ENCODE data around the gene AFF3. TPM values are rescaled to one million over a fixed set of nuclear protein-coding genes. Genes with fewer than 3 reads are reported as not detected.
A peak's percentile ranks its signal among the peaks of the same experiment; 100 is the strongest.

The AFF3 gene
- total and polyA plus RNA-seq, 4 donors, result 0.48 to 5.3 (median 2.3) TPM

DNA sequence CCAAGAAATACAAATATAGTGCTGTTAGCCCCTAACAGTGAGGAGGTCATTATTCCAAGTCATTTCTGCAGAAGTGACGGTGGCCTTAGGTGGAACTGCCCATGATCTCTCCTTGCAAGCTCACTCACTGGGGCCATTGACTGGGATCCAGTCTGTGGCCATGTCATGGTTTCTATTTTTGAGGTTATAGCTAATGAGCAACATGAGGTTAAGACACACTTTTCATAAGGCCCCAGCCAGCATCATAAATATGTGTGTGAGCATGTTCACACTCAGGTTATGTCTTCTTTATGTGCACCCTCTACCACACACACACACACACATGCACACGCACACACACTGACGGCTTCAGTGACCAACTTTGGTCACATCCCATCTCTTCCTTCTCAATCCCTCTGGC lies 484 bp downstream of the AFF3 start:
- peak overlapping the region in 1 of 2 donors; percentile 16 for H3K9ac ChIP-seq (ENCODE audit: low read depth in 1 of 2, low read length in 2 of 2)
- H3K9me3 ChIP-seq (ENCODE audit: control insufficient read depth in 4 of 4, low read length in 3 of 4), result no peaks in the 10 kb centered on the region
- 89% methylated on average over 3 of the region's 3 CpGs for WGBS
- DNase-seq (ENCODE audit: low spot score), result no peak
- no peaks in the 10 kb centered on the region for H3K36me3 ChIP-seq (ENCODE audit: control insufficient read depth in 4 of 4, insufficient read depth in 3 of 4, low read depth in 1 of 4, low read length in 3 of 4)
- no peak overlapping the region for H3K4me3 ChIP-seq (ENCODE audit: low read depth in 1 of 3, low read length in 3 of 3)
- no peaks in the 10 kb centered on the region for H3K4me1 ChIP-seq (ENCODE audit: control insufficient read depth in 4 of 4, insufficient read depth in 4 of 4, low read length in 3 of 4)
- no peak for TF ChIP-seq EGR1 (IDR thresholded peaks at IDR 0.05; ENCODE audit: low read depth in 2 of 2)
- TF ChIP-seq MAX (IDR thresholded peaks at IDR 0.05), result no peak
- no peak for TF ChIP-seq HNF4A (conservative IDR thresholded peaks at IDR 0.05)
- TF ChIP-seq, protein P1, sequence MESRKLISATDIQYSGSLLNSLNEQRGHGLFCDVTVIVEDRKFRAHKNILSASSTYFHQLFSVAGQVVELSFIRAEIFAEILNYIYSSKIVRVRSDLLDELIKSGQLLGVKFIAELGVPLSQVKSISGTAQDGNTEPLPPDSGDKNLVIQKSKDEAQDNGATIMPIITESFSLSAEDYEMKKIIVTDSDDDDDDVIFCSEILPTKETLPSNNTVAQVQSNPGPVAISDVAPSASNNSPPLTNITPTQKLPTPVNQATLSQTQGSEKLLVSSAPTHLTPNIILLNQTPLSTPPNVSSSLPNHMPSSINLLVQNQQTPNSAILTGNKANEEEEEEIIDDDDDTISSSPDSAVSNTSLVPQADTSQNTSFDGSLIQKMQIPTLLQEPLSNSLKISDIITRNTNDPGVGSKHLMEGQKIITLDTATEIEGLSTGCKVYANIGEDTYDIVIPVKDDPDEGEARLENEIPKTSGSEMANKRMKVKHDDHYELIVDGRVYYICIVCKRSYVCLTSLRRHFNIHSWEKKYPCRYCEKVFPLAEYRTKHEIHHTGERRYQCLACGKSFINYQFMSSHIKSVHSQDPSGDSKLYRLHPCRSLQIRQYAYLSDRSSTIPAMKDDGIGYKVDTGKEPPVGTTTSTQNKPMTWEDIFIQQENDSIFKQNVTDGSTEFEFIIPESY (IDR thresholded peaks at IDR 0.05), result no peak
- TF ChIP-seq JUND (IDR thresholded peaks at IDR 0.05), result no peak
- TF ChIP-seq, protein P2, sequence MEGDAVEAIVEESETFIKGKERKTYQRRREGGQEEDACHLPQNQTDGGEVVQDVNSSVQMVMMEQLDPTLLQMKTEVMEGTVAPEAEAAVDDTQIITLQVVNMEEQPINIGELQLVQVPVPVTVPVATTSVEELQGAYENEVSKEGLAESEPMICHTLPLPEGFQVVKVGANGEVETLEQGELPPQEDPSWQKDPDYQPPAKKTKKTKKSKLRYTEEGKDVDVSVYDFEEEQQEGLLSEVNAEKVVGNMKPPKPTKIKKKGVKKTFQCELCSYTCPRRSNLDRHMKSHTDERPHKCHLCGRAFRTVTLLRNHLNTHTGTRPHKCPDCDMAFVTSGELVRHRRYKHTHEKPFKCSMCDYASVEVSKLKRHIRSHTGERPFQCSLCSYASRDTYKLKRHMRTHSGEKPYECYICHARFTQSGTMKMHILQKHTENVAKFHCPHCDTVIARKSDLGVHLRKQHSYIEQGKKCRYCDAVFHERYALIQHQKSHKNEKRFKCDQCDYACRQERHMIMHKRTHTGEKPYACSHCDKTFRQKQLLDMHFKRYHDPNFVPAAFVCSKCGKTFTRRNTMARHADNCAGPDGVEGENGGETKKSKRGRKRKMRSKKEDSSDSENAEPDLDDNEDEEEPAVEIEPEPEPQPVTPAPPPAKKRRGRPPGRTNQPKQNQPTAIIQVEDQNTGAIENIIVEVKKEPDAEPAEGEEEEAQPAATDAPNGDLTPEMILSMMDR (IDR thresholded peaks at IDR 0.05; ENCODE audit: low read depth, low read length, missing input control), result no peak
- TF ChIP-seq YY1 (IDR thresholded peaks at IDR 0.05), result no peak
- TF ChIP-seq RXRA (IDR thresholded peaks at IDR 0.05), result no peak
- no peak for TF ChIP-seq NR2F2 (IDR thresholded peaks at IDR 0.05)
- TF ChIP-seq REST (IDR thresholded peaks at IDR 0.05), result no peak
- TF ChIP-seq FOXA1 (IDR thresholded peaks at IDR 0.05), result no peak
- no peak for TF ChIP-seq GABPA (IDR thresholded peaks at IDR 0.05 in 1 of 2, conservative IDR thresholded peaks at IDR 0.05 in 1 of 2)
- no peak for TF ChIP-seq RAD21 (IDR thresholded peaks at IDR 0.05)
- TF ChIP-seq HNF4G (IDR thresholded peaks at IDR 0.05), result no peak
- no peak for TF ChIP-seq FOXA2 (IDR thresholded peaks at IDR 0.05)
- no peak for TF ChIP-seq SP1 (IDR thresholded peaks at IDR 0.05)
- no peak for TF ChIP-seq TAF1 (conservative IDR thresholded peaks at IDR 0.05)
- TF ChIP-seq, protein P3, sequence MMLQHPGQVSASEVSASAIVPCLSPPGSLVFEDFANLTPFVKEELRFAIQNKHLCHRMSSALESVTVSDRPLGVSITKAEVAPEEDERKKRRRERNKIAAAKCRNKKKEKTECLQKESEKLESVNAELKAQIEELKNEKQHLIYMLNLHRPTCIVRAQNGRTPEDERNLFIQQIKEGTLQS (IDR thresholded peaks at IDR 0.05), result no peak
- H3K27me3 ChIP-seq (ENCODE audit: control insufficient read depth in 4 of 4, insufficient read depth in 4 of 4, low read length in 3 of 4), result no peaks in the 10 kb centered on the region
- no peak overlapping the region for H3K27ac ChIP-seq (ENCODE audit: low read depth in 1 of 2, low read length in 2 of 2)

Measured in liver (tissue), 9 donors.